ENCODE measurements around the gene KCNK1.
"Not testable (repeated sequence)": the region's sequence is repeated elsewhere in the genome, so short reads cannot be mapped to it uniquely, and the experiment has no call there.

The KCNK1 gene

GRCh38 chr1:233608988-233609387, 4.9 kb upstream of the KCNK1 start:
- no peak for DNase-seq

DNA sequence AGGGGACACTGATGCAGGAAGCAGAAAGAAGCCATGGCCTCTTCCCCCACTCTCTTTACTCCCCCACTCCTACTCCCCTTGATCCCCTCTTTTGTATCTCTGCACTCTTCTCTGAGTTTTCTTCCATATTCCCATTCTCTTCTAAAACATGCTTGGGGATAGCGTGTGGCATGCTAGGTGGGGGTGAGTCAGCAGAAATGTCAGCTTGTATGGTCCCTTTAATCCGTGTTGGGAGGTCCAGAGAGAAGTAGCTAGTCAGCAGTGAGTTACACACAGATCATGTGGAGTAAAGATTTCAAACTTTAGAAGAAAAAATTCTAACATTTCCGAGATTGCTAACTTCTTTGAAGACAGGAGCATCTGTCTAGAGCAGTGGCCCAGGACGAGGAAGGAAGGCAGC, 4.0 kb upstream of the KCNK1 start:
- DNase-seq = no peak

- DNase-seq = no peak
Measured at GRCh38 chr1:233610628-233611027, 3.3 kb upstream of the KCNK1 start.

- not testable (repeated sequence) for DNase-seq
Measured at GRCh38 chr1:233611363-233611762, 2.5 kb upstream of the KCNK1 start.

DNA sequence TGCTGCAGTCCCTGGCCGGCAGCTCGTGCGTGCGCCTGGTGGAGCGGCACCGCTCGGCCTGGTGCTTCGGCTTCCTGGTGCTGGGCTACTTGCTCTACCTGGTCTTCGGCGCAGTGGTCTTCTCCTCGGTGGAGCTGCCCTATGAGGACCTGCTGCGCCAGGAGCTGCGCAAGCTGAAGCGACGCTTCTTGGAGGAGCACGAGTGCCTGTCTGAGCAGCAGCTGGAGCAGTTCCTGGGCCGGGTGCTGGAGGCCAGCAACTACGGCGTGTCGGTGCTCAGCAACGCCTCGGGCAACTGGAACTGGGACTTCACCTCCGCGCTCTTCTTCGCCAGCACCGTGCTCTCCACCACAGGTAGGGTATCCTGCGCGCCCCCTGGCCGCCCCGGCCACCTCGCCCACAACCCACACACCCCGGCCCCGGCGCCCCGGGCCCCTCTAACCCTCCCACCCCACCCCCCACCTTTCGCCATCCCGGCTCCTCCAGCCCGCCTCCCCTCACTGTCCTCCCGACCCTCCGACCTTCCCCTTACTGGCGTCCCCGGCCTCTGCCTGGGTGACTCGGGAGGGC, 352 bp downstream of the KCNK1 start:
- peak; percentile 64 for DNase-seq

GRCh38 chr1:233614743-233615521, 1.0 kb downstream of the KCNK1 start:
- DNase-seq = no peak

DNA sequence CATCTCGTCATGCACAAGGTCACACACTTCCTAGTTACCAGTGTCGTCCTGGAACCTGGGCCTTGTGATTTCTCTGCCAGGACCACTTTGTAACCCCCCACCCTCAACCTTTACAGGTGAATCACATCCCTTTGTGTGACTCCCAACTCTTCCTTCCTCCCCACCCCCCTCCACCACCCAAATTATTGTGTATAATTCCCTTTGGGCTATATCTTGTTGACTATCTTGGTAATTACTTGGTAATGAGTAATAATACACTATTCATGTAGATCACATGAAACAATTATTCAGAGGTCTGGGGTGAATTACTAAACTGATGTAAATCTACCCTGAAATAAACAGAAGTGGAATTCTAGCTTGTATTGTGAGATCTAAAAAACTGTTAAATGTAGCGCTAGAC, 1.7 kb downstream of the KCNK1 start:
- DNase-seq = no peak

DNA sequence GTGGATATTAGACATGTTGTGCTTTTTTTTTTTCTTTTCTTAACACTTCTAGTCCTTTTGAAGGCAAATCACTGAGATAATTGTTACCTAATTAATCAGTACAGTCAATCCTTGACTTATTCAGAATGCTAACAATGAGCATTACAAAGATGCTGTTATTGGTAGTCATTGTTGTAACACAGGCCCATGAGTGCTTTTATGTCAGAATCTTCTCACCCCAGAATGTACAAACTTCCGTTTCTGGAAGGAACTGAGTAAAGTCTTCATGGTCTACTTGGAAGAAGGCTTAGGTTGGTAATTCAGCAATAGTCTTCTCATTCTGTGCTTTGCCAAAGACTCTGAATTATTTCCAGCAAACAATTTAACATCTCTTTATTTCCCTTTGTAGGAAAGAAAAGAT, 3.1 kb downstream of the KCNK1 start:
- no peak for DNase-seq

GRCh38 chr1:233619414-233619813, 5.5 kb downstream of the KCNK1 start:
- DNase-seq = not testable (repeated sequence)

- DNase-seq = no peak
Measured at GRCh38 chr1:233620065-233620464, 6.2 kb downstream of the KCNK1 start.

DNA sequence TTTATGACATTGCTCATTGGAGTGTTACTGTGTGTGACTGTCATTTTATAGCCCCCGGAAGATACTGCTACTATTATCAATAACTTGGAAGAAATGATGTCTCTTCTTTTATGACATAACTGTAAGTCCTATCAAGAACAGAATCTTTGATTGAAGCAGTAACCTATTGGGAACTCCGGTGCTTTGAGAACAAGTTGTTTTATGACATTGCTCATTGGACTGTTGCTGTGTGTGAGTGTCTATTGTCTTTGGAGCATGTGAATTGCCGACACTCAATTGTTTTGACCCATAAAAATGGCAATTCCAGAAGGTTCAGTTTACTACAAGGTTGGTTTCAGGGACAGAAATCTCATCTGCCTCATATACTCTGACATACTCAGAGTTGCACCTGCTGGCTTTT, 8.0 kb downstream of the KCNK1 start:
- no peak for DNase-seq

GRCh38 chr1:233624289-233624688, 10.4 kb downstream of the KCNK1 start:
- no peak for DNase-seq

GRCh38 chr1:233625087-233625486, 11.2 kb downstream of the KCNK1 start:
- no peak for DNase-seq

GRCh38 chr1:233625510-233625981, 11.6 kb downstream of the KCNK1 start:
- no peak for DNase-seq

- peak; percentile 84 for DNase-seq
Measured at GRCh38 chr1:233627376-233627775, 13.5 kb downstream of the KCNK1 start.

DNA sequence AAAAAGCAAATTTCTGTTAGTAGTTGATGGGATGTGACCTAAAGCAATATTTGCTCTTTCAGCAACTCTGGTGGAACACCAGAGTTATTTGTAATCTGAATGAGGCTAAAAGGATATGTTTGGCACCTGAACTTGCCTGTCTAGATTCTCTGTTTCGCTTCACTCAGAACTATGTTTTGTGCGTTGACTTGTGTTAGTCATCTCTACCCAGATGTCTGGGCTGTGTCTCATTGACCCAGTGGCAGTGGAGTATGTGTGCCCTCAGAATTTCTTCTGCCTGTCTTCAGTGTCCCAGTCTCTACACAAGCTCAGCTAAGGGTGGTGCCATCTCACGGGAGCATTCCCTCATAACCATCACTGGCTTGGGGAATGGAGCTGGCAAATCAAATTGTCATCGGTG, 13.9 kb downstream of the KCNK1 start:
- DNase-seq = peak; percentile 65

DNA sequence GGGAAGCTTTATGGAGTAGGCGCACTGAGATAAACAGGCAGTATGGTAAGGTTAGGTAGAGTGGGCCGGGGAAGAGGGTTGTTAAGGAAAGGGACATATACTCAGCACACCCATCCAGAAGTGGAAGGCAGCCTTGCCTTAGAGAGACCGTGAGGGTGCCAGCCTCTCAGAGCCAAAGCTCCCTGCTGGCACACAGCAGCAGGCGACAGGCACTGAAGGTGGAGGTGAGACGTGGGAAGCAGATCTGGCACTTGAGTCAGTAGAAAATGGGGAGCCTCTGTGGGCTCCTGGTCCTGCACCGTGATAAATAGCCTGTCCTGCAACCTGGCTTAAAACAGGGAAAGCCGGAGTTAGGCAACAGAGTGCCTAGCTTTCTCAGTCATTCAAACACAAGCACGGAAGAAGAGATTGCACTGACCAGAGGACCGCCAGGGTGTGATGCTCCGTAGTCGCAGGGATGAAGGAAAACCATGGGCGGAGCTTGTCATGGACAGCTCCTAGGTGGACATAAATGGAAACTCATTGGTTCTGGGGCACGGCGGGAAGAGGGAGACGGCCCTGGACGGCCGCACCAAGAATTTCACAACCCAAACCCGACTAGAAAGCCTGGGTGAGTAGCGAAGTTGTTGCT, 15.5 kb downstream of the KCNK1 start:
- no peak for DNase-seq

DNA sequence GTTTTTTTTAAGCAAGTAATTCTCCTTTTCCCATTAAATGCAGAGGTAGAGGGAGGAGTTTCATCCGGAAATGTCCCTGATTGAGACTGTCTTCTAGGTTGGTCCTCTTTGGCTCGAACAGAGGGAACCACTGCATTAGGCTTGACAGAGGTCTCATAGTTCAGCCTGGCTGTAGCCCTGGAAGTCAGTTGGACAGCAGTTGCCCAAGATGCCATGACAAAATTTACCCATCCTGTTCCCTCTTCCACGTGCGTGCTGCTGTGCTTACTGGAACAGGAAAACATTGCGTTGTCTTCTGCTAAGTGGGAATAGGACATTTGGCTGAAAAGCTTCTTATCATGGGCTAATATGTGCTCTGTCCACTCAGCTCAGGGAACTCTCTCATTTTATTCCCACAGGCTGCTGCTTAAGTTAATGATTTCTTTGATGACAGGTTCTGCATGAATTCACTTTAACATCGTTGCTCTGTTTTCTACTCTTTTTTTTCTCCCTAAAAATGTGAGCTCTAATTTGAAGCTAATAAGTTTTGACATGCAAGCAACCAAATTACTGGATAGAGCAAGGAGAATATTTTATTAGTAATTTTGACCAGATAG, 18.0 kb downstream of the KCNK1 start:
- no peak for DNase-seq

- DNase-seq = no peak
Measured at GRCh38 chr1:233632436-233632835, 18.5 kb downstream of the KCNK1 start.

- no peak for DNase-seq
Measured at GRCh38 chr1:233635765-233636502, 22.0 kb downstream of the KCNK1 start.

- no peak for DNase-seq
Measured at GRCh38 chr1:233636503-233636877, 22.6 kb downstream of the KCNK1 start.

DNA sequence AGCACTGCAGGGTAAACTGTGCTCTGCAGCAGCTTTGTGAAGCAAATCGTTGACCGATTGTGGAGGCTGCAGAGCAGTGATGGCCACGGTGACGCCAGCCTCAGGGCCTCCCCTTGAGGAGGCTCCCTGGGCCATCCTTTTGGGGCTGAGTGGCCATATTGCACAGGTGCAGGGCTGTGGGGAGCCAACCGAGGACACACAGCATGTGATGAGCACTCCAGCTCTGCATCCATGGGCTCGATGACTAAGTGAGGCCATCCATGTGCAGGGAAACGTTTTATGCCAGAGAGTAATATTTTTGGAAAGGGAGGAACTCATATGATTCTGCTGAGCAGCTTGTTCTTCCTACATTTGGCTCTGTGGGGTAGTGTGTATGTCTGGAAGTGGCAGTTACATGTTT, 24.6 kb downstream of the KCNK1 start:
- DNase-seq = no peak

GRCh38 chr1:233639611-233640010, 25.7 kb downstream of the KCNK1 start:
- no peak for DNase-seq
